ENCODE results near the gene MTMR2.

MTMR2 gene

DNA sequence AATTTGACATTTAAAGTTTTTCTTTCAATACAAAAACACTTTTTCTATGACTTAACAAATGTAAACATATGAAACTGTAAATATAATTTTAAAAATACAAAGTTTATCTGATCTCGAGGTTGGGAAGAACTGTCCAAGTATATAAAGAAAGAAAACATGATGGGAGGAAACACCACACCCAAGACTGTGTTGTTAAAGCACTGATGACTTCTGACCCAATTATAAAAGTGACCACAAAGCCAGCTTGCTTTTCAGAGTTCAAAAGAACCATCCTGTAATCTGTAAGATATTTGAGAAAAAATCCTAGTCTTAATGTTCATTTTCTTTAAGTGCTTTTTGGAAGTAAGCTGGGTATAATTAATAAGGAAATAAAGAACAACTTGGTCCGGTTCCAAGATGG, 118.0 kb downstream of the MTMR2 start:
- DNase-seq: no peak

DNA sequence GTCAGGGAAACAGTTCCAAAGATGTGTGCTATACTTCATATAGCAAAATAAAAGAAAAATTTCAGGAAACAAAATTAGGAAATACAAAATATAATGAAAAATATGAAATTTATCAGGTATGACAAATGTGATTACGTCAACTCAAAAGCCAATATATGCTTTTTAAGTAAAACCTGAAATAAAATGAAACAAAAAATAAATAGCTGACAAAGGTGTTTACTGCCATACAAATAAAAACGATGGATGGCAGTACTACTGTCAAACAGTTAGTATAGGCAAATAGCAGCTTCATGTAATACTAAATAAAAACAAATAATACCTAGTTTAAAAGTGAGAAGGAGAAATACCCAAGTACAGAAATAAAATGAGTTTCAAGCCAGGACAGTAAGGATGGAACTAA, 119.9 kb downstream of the MTMR2 start:
- DNase-seq: no peak

DNA sequence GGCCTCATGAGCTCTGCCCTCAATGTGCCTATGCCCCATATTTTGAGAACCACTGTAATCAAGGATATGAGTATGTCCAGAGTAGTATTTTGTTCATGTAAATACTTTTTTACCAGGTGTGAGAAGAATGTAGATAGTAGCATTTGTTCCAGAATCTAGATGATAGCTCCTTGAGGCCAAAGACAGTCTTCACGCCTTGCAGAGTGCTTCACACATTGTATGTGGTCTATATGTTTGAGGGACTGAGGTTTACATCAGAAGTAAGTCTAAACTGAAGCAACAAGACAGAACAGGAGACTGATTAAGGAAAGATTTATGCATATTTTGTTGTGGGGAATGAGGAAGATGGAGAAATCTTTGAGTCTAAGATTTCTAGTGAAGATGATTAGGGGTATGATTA, 121.1 kb downstream of the MTMR2 start:
- DNase-seq: no peak

DNA sequence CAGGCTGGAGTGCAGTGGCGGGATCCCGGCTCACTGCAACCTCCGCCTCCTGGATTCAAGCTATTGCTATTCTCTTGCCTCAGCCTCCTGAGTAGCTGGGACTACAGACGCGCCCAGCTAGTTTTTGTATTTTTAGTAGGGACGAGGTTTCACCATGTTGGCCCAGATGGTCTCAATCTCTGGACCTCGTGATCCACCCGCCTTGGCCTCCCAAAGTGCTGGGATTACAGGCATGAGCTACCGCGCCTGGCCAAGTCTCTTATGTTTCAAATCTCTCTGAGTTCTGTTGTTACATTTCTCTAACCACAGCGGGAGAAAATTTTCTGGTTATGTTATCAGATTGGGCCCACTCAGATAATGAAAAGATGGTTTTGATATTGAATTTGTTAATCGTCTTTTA, 123.5 kb downstream of the MTMR2 start:
- no peak for DNase-seq

DNA sequence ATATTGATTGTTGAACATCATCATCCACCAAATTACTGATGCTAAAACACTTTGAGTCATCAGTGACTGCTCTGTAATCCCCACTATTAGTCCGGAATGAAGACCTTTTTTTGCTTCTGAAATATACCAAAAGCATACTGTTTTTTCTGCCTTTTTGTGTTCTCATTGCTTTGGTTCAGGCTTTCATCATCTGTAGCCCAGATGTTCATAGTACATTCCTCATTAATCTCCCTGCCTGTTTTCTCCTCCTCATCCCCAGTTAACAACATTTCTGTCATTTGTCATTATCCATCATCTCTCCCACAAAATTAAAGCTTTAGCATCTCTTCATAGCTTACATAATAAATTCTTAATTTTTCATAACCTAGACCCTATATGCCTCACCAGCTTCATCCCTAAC, 124.4 kb downstream of the MTMR2 start:
- DNase-seq: no peak

DNA sequence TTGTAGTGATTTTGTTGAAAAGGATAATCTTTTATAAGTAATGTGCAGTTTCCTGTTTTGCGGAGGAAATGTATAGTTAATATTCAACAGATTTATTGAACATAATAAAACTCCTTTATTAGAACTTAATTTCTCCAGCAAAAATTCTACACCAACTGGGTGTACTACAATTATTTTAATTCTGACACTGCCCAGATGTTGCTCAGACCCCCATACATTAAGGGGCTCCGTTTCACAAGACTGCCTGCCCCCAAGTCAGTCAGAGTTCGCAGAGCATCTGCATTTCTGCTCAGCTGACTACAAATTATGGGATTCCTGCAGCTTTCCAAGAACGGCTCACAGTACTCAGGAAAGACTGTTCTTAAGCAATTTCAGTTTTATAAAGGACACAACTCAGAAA, 127.4 kb downstream of the MTMR2 start:
- no peak for DNase-seq

DNA sequence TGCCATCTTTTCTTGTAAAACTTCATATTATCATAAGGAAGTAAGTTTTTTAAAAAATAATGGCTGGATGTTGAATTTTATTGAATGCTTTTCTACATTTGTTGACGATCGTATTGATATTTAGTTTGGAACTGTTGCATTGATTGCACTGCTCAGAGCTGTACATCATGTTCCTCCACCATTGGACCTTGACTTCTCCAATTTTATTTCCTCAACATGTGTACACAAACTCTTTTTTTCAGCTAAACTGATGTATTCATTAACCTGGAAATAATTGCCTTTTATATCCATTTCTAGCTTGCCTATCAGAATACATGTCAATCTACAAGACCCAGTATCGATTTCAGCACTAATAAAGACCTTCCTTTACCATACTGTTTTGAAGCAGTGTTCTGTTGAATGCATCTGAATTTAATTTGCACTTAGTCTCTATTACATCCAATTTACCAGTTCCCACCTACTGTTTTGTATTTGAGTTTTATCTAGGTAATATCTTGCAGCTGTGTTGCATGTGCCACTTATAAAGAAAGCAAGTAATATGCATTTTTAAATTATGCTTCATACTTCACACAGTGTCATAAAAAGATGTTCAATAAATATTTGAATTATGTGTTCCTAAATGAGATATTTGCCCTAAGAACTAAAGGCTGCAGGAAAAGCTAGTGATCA, 128.1 kb downstream of the MTMR2 start:
- DNase-seq: no peak

DNA sequence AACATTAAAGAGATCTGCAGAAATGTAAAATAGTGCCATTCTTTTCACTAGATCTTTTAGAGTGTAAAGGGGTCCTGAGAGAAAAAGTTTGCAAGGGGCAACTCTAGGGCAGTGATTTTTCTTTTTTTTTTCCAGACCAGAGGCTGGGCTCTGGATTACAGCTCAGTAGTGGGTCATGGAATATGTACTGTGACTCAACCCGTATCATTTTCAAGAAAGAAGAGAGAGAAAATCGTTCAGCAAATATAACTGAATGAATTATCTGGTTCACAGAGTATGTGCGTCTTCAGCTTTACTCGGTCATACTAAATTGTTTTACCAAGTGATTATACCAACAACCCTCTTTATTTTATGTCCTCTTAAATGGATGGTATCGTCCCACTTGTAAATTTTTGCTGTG, 129.8 kb downstream of the MTMR2 start:
- no peak for DNase-seq

DNA sequence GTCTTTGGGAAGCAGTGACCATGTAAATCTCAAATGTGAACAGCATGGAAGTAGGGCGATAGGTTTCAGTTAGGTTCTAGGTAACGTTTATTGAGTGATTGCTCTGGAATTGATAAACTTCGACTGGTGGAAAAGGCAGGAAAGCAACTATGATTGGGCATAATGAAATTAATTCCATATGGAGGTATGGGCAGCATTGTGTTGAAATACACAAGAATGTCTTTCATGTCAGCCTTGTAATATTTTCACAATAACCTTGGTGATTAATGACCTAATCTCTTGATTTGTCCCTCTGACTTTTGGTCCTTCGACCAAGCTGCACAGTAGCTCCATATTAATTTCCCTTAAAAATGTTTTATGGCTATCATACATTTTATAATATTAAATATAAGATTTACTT, 130.8 kb downstream of the MTMR2 start:
- DNase-seq: no peak

DNA sequence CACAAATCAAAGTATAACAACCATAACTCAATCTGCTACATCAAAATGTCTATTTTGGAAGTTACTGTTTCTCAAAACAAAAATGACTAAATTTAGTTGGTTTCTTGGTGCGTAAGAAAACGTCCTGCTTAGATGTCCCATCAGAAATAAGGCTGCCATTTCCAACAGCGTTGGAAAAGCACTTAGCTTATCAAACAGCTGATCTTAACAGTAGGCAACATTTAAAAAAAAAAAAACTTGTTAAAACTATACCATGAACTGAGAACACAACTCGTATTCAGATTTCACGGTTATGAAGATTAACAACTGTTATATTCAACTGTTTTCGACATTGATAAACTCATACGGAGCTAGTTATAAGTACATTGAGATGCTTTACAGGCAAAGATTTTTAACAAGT, 131.2 kb downstream of the MTMR2 start:
- no peak for DNase-seq

DNA sequence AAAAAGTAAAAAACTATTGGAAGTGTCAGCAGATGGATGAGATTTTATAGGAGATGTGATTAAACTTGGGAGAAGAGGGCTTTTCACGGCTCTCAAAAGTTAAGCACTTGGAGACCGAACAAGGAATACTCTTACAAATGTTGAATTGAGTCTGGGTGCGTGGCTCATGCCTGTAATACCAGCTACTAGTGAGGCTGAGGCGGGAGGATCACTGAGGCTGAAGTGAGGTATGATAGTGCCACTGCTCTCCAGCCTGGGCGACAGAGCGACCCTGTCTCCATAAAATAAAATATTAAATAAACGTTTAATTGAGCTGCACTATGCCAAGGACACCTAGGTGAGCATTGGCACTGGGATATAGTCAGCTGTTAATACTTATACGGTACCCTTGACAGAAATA, 131.7 kb downstream of the MTMR2 start:
- DNase-seq: no peak

DNA sequence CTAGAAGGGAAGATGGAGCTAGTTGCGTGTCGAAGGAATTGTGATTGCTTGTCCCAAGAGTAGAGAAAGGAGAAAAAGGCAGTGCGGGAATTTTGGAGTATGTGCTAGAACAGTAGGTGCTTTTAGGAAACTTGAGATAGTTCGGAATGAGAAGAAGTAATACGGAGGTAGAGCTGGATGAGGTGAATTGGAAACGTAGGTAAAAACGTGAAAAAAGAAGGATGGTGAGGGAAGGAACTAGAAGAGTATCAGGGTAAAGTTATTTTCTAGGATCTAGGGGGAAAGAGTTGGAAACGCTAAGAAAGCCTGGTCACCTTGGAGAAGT, 132.2 kb downstream of the MTMR2 start:
- no peak for DNase-seq

DNA sequence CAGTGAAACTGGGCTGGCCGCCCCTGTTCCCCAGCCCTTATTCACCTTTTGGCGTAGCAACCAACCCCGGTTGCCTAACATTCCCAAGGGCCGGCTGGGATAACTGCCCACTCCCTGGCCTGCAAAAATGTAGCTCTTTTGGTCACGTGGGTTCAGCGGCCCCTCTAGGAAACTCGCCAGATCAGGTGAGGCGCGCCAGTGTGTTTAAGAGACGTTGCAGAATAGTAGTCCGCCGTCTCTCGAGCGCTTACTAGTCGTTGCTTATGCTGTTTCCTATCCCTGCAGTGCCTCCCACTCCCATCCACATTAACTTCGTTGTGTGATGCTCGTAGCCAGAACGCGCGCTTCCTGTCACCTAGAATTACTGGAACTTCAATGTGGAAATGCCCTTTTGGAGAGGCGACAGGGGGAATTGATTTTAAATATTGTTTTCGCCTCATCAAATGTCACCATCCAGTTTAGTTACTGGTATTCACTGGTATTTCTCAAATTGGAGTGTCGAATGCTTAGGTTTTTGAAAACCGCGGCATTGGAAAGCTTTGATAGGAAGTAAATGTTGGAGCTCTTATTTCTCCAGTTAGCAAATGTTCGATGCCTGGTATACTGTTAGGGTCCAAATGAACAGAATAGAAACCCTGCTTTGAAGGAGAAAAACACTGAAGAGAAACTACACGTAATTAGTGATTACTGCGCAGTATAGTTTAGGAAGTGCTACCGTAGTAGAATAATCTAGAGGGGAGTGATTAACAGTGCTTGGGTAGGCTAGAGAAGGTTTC, 132.8 kb downstream of the MTMR2 start:
- peak; percentile 53 to 68 (median 60) for DNase-seq

DNA sequence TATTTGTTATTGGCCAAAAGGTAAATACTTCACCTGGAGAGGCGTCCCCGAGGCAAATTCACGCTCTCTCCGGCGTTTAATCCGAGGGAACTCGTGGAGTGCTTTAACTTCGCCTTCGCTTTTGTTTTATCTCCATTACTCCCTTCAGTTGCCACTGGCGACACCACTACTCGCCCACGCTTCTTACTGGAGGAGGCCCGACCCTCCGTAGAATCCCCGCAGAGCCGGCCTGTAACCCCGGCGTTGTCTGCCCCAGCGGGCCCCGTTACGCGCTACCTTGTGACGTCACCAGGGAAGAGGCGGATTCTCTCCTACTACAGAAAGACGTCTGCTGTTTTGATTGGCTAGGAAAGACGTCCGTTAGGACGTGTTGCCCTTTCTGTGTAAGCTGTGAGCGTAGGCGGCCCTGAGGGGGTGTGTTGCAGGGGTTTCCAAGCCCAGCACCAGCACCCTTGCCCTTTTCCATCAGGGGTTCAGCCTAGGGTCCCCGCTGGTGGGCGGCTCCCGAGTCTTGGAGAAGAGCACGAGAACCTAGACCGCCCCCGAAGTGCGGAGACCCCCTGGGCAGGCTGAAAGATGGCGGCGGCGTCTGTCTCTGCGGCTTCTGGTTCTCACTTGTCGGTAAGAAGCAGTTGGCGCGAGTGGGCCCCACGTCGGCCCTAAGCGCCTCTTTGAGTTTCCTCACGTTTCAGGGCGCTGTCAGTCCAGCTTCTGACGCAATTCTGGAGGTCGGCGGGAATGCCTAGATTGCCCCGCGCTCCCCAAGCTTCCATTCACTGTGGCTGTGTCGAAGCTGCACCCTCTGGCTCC, 133.6 kb downstream of the MTMR2 start, which contains the start of gene CEP57:
TSS of gene CEP57 (plus strand) at position 376 of the 810 bp plus-strand sequence. CDS start at position 577, 201 bp downstream.
- DNase-seq: peak; percentile 97 to 99 (median 98)

DNA sequence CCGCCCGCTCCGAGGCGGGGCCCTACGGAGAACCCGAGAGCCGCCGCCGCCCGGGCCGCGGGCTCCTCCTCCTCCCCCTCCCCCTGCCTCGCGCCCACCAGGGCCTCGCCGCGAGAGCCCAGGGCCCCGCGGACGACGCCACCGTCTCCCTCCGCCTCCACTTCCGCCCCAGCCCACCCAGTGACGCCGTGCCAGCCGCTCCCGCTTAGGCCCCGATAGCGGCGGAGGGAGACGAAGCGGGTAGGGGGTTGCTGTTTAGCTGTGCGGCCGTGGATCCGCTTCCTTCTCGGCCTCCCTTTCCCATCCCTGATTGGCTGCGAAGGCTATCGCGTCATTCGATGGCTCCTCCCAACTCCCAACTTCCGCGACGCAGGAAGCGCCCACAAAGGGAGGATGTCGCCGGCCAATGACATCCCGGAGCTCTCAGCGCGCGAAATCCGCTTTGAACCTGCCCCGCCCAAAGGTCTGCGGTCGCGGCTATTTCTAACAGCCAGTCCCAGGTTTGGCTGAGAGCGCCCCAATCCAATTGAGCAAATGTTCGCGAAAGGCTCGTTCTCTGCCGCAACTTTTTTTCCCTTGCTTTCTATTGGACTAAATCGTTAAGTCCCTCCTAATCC, 134.3 kb downstream of the MTMR2 start, which contains the start of gene FAM76B:
TSS of gene FAM76B (minus strand) at position 277 of the 617 bp plus-strand sequence. CDS start 304 bp downstream, outside the sequence.
- peak; percentile 98 to 99 (median 98) for DNase-seq

DNA sequence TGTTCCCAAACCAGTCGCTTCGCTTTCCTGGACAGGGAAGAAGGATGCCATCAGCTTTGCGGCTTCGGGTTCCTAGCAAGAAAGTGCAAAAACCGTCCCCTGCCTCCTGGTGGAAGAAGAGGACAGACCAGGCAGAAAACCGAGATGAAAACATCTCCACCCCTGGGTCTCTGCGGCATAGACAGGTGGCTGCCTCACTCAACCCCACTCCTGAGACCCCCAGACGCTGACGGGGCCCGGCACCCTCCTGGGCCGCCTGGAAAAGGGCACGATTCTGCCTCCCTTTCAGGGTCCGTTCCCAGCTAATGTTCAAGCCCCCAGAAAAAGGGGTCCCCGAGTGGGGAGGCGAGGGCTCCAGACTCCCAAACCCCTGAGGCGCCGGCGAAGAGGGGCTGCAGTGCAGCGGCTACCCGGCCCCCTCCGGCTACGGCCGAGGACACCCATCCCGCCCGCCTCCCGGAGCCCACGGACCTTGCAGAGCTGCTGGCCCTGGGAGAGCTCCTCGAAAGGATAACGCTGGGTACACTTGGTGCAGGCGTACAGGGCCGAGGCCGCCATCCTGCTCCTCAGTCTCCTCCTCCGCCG, 134.9 kb downstream of the MTMR2 start:
- peak; percentile 18 to 42 (median 28) for DNase-seq
